ENCODE results near the gene RNF126.
"Not testable (repeated sequence)": the region's sequence is repeated elsewhere in the genome, so short reads cannot be mapped to it uniquely, and the experiment has no call there.

DNA sequence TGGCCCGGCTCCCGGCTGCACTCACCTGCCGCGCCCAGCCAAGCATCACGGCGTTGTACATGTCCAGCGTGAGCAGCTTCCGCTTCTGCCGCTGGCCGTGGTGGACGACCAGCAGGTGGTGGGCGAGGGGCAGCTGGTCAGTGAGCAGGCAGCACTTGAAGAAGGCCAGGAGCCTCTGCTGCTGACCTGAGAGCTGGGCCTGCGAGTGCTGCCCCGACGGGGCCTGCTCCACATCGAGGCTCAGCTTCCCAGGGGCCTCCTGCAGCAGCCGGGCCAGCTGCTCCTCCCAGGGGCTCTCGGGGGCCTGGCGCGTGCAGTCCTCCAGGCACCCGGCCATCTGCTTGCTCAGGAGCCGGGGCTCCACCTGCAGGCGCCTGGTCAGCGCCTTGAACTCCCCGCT is 33.5 kb downstream of the RNF126 start:
- not testable (repeated sequence) for TF ChIP-seq POLR2A (IDR thresholded peaks at IDR 0.05; ENCODE audit: low read length); GATA1 (IDR thresholded peaks at IDR 0.05; ENCODE audit: low read depth, low read length)
